HG02642 (cell line): ENCODE data around the gene AGT.
"Not testable (repeated sequence)": the region's sequence is repeated elsewhere in the genome, so short reads cannot be mapped to it uniquely, and the experiment has no call there.

Experiments used
- ATAC-seq: cut with Tn5 transposase; IDR thresholded peaks from one replicate; pipeline ENCODE4 v1.9.1; 2021; ENCODE audit warnings: mild to moderate bottlenecking; ENCODE audit not compliant: unreplicated experiment, poor library complexity

Gene AGT

GRCh38 chr1:230656719-230657118 lies 57.2 kb downstream of the AGT start:
- ATAC-seq = not testable (repeated sequence)
